SK-N-SH treated with all-trans-retinoic acid at 6 μM for 48 hours (cell line): ENCODE data around the gene HOXA13.

Experiments used
- ATAC-seq: fragments of 200-7000 bp; cut with Tn5 transposase; 3 replicates; pipeline ENCODE4 v1.9.1; 2020; ENCODE audit warnings: mild to moderate bottlenecking, moderate library complexity
- ARNTL ChIP-seq: fragments of 450-650 bp; formaldehyde crosslinking; IDR thresholded peaks from 2 replicates; pipeline ENCODE4 v1.5.0; 2020; ENCODE audit warnings: low read depth, mild to moderate bottlenecking, moderate library complexity, borderline replicate concordance
- BACH2 ChIP-seq: fragments of 250-450 bp; sonication (Bioruptor Pico); IDR thresholded peaks from 2 replicates; pipeline ENCODE4 v1.9.0; 2021; ENCODE audit warnings: mild to moderate bottlenecking, borderline replicate concordance
- CREB5 ChIP-seq: fragments of 250-450 bp; sonication (Bioruptor Pico); IDR thresholded peaks from 2 replicates; pipeline ENCODE4 v1.5.1; 2020; ENCODE audit warnings: low read depth, mild to moderate bottlenecking, moderate library complexity
- CSDC2 ChIP-seq: fragments of 250-450 bp; sonication (Bioruptor Pico); IDR thresholded peaks from 2 replicates; pipeline ENCODE4 v1.5.0; 2020; ENCODE audit warnings: mild to moderate bottlenecking, moderate library complexity
- ESRRG ChIP-seq: fragments of 250-450 bp; sonication (Bioruptor Pico); IDR thresholded peaks from 2 replicates; pipeline ENCODE4 v1.6.1; 2021; ENCODE audit warnings: mild to moderate bottlenecking
- GLIS3 ChIP-seq: fragments of 250-450 bp; sonication (Bioruptor Pico); IDR thresholded peaks from 2 replicates; pipeline ENCODE4 v1.5.0; 2020; ENCODE audit warnings: mild to moderate bottlenecking, moderate library complexity
- ISL1 ChIP-seq: fragments of 250-450 bp; sonication (Bioruptor Pico); IDR thresholded peaks from 2 replicates; pipeline ENCODE4 v2.1.2; 2022; ENCODE audit warnings: mild to moderate bottlenecking, moderate library complexity
- OSR1 ChIP-seq: fragments of 250-450 bp; sonication (Bioruptor Pico); IDR thresholded peaks from 2 replicates; pipeline ENCODE4 v1.8.0; 2022; ENCODE audit warnings: moderate library complexity, mild to moderate bottlenecking, inconsistent platforms
- PPARA ChIP-seq: fragments of 250-450 bp; sonication (Bioruptor Pico); IDR thresholded peaks from 2 replicates; pipeline ENCODE4 v1.5.0; 2020; ENCODE audit warnings: mild to moderate bottlenecking, borderline replicate concordance
- SNAI2 ChIP-seq: fragments of 250-450 bp; sonication (Bioruptor Pico); IDR thresholded peaks from 2 replicates; pipeline ENCODE4 v1.5.0; 2020; ENCODE audit warnings: mild to moderate bottlenecking, moderate library complexity
- TCF4 ChIP-seq: fragments of 250-450 bp; sonication (Bioruptor Pico); IDR thresholded peaks from 2 replicates; pipeline ENCODE4 v1.8.0; 2021; ENCODE audit warnings: mild to moderate bottlenecking, moderate library complexity, borderline replicate concordance
- TOX ChIP-seq: fragments of 250-450 bp; sonication (Bioruptor Pico); IDR thresholded peaks from 2 replicates; pipeline ENCODE4 v1.8.0; 2021; ENCODE audit warnings: mild to moderate bottlenecking, moderate library complexity, borderline replicate concordance
- ZC3H10 ChIP-seq: fragments of 250-450 bp; sonication (Bioruptor Pico); IDR thresholded peaks from 2 replicates; pipeline ENCODE4 v1.5.1; 2021; ENCODE audit warnings: mild to moderate bottlenecking, moderate library complexity
- ZFP30 ChIP-seq: fragments of 450-650 bp; formaldehyde crosslinking; IDR thresholded peaks from 2 replicates; pipeline ENCODE4 v1.5.0; 2022; ENCODE audit warnings: mild to moderate bottlenecking, moderate library complexity
- ZNF565 ChIP-seq: fragments of 450-650 bp; formaldehyde crosslinking; conservative IDR thresholded peaks from 2 replicates; pipeline ENCODE4 v1.5.0; 2020; ENCODE audit warnings: low read depth, mild to moderate bottlenecking, moderate library complexity
- ZNF8 ChIP-seq: fragments of 450-650 bp; formaldehyde crosslinking; IDR thresholded peaks from 2 replicates; pipeline ENCODE4 v1.5.0; 2020; ENCODE audit warnings: mild to moderate bottlenecking, moderate library complexity
- TF ChIP-seq, protein P1 (sequence below): fragments of 250-450 bp; sonication (Bioruptor Pico); IDR thresholded peaks from 2 replicates; pipeline ENCODE4 v1.8.0; 2021; ENCODE audit warnings: low read depth, mild to moderate bottlenecking, moderate library complexity, borderline replicate concordance
- TF ChIP-seq, protein P2 (sequence below): fragments of 250-450 bp; sonication (Bioruptor Pico); IDR thresholded peaks from 2 replicates; pipeline ENCODE4 v1.5.0; 2020; ENCODE audit warnings: mild to moderate bottlenecking, moderate library complexity
- TF ChIP-seq, protein P3 (sequence below): fragments of 250-450 bp; sonication (Bioruptor Pico); IDR thresholded peaks from 2 replicates; pipeline ENCODE4 v1.5.1; 2021; ENCODE audit warnings: mild to moderate bottlenecking, moderate library complexity
- TF ChIP-seq, protein P4 (sequence below): fragments of 250-450 bp; sonication (Bioruptor Pico); IDR thresholded peaks from 2 replicates; pipeline ENCODE4 v1.8.0; 2020; ENCODE audit warnings: mild to moderate bottlenecking, moderate library complexity, borderline replicate concordance

The HOXA13 gene

GRCh38 chr7:27240015-27240731 is 40.3 kb upstream of the HOXA13 start:
- TF ChIP-seq CREB5: no peak
- no peak for TF ChIP-seq ZNF565 (CRISPR knock-in tag)
- TF ChIP-seq ZC3H10 (CRISPR knock-in tag): no peak
- no peak for TF ChIP-seq SNAI2 (CRISPR knock-in tag)
- TF ChIP-seq GLIS3 (CRISPR knock-in tag): no peak
- TF ChIP-seq, protein P1, sequence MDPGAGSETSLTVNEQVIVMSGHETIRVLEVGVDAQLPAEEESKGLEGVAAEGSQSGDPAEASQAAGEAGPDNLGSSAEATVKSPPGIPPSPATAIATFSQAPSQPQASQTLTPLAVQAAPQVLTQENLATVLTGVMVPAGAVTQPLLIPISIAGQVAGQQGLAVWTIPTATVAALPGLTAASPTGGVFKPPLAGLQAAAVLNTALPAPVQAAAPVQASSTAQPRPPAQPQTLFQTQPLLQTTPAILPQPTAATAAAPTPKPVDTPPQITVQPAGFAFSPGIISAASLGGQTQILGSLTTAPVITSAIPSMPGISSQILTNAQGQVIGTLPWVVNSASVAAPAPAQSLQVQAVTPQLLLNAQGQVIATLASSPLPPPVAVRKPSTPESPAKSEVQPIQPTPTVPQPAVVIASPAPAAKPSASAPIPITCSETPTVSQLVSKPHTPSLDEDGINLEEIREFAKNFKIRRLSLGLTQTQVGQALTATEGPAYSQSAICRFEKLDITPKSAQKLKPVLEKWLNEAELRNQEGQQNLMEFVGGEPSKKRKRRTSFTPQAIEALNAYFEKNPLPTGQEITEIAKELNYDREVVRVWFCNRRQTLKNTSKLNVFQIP (CRISPR knock-in tag): no peak
- no peak for TF ChIP-seq BACH2 (CRISPR knock-in tag)
- TF ChIP-seq ARNTL (CRISPR knock-in tag): no peak
- no peak for TF ChIP-seq ISL1 (CRISPR knock-in tag)
- TF ChIP-seq ESRRG (CRISPR knock-in tag): no peak
- TF ChIP-seq, protein P2, sequence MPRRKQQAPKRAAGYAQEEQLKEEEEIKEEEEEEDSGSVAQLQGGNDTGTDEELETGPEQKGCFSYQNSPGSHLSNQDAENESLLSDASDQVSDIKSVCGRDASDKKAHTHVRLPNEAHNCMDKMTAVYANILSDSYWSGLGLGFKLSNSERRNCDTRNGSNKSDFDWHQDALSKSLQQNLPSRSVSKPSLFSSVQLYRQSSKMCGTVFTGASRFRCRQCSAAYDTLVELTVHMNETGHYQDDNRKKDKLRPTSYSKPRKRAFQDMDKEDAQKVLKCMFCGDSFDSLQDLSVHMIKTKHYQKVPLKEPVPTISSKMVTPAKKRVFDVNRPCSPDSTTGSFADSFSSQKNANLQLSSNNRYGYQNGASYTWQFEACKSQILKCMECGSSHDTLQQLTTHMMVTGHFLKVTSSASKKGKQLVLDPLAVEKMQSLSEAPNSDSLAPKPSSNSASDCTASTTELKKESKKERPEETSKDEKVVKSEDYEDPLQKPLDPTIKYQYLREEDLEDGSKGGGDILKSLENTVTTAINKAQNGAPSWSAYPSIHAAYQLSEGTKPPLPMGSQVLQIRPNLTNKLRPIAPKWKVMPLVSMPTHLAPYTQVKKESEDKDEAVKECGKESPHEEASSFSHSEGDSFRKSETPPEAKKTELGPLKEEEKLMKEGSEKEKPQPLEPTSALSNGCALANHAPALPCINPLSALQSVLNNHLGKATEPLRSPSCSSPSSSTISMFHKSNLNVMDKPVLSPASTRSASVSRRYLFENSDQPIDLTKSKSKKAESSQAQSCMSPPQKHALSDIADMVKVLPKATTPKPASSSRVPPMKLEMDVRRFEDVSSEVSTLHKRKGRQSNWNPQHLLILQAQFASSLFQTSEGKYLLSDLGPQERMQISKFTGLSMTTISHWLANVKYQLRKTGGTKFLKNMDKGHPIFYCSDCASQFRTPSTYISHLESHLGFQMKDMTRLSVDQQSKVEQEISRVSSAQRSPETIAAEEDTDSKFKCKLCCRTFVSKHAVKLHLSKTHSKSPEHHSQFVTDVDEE (CRISPR knock-in tag): no peak
- no peak for TF ChIP-seq OSR1 (CRISPR knock-in tag)
- TF ChIP-seq, protein P3, sequence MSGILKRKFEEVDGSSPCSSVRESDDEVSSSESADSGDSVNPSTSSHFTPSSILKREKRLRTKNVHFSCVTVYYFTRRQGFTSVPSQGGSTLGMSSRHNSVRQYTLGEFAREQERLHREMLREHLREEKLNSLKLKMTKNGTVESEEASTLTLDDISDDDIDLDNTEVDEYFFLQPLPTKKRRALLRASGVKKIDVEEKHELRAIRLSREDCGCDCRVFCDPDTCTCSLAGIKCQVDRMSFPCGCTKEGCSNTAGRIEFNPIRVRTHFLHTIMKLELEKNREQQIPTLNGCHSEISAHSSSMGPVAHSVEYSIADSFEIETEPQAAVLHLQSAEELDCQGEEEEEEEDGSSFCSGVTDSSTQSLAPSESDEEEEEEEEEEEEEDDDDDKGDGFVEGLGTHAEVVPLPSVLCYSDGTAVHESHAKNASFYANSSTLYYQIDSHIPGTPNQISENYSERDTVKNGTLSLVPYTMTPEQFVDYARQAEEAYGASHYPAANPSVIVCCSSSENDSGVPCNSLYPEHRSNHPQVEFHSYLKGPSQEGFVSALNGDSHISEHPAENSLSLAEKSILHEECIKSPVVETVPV (CRISPR knock-in tag): no peak
- TF ChIP-seq PPARA: no peak
- ATAC-seq: no peak

DNA sequence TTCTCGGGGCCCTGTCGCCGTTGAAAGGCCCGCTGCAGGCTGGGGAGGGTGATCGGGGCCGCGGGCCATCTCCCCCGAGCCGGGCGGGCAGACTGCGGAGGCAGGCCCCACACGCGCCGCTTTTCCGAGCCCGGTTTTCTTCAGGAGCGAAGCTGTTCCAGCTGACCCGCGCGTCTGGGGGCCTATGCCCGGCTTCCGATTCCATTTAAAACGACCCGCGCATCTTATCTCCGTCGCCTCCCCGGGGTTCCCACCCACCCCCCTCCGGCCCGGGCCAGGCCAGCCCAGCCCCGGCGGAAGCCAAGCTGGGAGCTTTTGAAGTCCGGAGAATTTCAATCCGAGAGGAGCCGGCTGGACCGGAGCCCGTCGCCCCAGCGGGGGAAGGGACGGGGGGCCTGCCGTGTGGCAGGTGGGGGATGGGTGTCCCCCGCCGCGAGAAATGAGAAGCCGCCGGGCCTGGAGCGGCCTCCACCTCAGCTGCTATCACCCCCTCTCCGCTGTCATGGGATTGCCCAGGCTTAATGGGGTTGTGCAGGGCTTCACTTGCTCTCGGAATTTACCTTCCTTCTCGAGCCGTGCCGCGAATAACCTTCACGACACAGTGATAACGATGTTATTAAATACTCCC is 39.6 kb upstream of the HOXA13 start:
- no peak for TF ChIP-seq SNAI2 (CRISPR knock-in tag)
- TF ChIP-seq CREB5: no peak
- TF ChIP-seq PPARA: no peak
- TF ChIP-seq, protein P2 (CRISPR knock-in tag): no peak
- no peak for TF ChIP-seq ESRRG (CRISPR knock-in tag)
- TF ChIP-seq ZFP30: no peak
- peak; percentile 32 for ATAC-seq

DNA sequence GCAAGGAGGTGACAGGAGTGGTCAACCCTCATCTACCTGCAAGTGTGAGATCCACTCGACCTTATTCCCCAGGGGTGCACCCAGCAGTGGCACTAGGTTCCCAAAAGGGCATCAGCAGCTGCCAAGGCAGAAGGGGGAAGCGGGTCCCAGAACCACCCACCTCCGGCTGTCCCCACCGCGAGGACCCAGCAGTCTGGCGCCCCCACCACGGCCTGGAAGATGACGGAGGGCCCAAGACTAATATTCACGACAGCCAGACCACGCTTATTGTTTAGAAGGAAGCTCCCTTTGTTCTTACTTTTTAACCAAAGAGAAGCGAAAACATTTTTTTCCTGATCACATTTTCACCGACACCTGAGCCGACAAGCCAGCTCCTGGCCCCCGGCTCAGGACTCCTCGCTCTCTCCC is 39.1 kb upstream of the HOXA13 start:
- no peak for ATAC-seq
- no peak for TF ChIP-seq GLIS3 (CRISPR knock-in tag)
- TF ChIP-seq ISL1 (CRISPR knock-in tag): no peak
- no peak for TF ChIP-seq TOX (CRISPR knock-in tag)
- TF ChIP-seq ZFP30: no peak
- no peak for TF ChIP-seq BACH2 (CRISPR knock-in tag)
- no peak for TF ChIP-seq ARNTL (CRISPR knock-in tag)
- TF ChIP-seq, protein P1 (CRISPR knock-in tag): no peak
- no peak for TF ChIP-seq TCF4 (CRISPR knock-in tag)
- no peak for TF ChIP-seq ESRRG (CRISPR knock-in tag)
- no peak for TF ChIP-seq ZC3H10 (CRISPR knock-in tag)
- TF ChIP-seq CSDC2 (CRISPR knock-in tag): no peak
- TF ChIP-seq, protein P4, sequence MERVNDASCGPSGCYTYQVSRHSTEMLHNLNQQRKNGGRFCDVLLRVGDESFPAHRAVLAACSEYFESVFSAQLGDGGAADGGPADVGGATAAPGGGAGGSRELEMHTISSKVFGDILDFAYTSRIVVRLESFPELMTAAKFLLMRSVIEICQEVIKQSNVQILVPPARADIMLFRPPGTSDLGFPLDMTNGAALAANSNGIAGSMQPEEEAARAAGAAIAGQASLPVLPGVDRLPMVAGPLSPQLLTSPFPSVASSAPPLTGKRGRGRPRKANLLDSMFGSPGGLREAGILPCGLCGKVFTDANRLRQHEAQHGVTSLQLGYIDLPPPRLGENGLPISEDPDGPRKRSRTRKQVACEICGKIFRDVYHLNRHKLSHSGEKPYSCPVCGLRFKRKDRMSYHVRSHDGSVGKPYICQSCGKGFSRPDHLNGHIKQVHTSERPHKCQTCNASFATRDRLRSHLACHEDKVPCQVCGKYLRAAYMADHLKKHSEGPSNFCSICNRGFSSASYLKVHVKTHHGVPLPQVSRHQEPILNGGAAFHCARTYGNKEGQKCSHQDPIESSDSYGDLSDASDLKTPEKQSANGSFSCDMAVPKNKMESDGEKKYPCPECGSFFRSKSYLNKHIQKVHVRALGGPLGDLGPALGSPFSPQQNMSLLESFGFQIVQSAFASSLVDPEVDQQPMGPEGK (CRISPR knock-in tag): no peak
- TF ChIP-seq ZNF8 (CRISPR knock-in tag): no peak
